ENCODE measurements around the gene NUSAP1.

DNA sequence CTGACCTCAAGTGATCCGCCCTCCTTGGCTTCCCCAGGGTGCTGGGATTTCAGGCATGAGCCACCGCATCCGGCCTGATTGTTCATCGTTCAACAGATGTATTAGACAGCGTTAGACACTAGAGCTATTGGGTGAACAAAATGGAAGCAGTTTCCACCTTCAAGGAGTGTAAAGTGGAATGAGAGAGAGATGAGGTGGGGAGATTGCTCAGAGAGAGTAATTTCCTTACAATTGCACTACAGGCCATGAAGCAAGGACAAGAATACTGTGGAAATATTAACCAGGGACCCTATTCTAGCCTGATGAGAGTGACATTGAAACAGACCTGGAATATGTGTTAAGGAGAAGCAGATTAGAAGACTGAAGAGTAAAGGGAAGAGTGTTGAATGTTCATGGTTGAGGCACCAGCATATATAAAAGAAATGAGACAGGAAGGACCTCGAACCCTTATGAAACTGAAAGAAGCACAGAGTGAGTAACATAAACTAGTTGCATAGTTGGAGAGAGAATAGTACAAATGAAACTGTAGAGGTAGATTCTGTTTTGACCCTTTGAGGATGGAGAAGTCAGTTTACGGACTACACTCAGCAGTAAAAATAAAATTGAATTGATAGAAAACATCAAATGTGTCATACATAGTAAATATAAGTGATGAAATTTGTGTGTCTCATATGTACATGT is 91.4 kb downstream of the NUSAP1 start:
- no peak for TF ChIP-seq CTCF (conservative IDR thresholded peaks at IDR 0.05; ENCODE audit: low read depth, low read length)
- TF ChIP-seq POLR2A (IDR thresholded peaks at IDR 0.05; ENCODE audit: low read depth, low read length) = no peak
- no peak for TF ChIP-seq BHLHE40 (IDR thresholded peaks at IDR 0.05; ENCODE audit: low read depth, low read length)
- TF ChIP-seq USF2 (IDR thresholded peaks at IDR 0.05; ENCODE audit: low read depth, low read length) = no peak
- TF ChIP-seq FOS (IDR thresholded peaks at IDR 0.05; ENCODE audit: low read depth, low read length) = no peak
